ENCODE data around the gene STH. TPM values are rescaled to one million over a fixed set of nuclear protein-coding genes. Genes with fewer than 3 reads are reported as not detected.

STH gene
- total and polyA plus RNA-seq, 8 donors = 0.38 TPM; not detected in 7

DNA sequence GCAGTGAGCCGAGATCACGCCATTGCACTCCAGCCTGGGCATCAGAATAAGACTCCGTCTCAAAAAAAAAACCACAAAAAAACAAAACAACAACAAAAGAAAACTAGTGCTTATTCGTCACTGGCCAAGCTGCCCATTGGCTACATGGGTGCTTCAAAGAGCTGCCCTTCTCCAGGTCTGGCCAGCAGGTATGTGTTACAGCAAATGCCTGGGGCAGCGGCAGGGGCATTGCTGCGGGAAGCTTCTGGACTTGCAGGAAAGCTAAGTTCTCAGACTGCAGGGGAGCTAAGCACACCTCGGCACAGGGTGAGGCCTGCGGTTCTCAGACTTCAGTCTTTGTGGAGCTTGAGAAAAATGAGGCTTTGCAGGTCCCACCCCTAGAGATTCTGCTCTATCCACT, 4.1 kb upstream of the STH start:
- no peaks in the 10 kb centered on the region for H3K4me1 ChIP-seq
- TF ChIP-seq, protein P1, sequence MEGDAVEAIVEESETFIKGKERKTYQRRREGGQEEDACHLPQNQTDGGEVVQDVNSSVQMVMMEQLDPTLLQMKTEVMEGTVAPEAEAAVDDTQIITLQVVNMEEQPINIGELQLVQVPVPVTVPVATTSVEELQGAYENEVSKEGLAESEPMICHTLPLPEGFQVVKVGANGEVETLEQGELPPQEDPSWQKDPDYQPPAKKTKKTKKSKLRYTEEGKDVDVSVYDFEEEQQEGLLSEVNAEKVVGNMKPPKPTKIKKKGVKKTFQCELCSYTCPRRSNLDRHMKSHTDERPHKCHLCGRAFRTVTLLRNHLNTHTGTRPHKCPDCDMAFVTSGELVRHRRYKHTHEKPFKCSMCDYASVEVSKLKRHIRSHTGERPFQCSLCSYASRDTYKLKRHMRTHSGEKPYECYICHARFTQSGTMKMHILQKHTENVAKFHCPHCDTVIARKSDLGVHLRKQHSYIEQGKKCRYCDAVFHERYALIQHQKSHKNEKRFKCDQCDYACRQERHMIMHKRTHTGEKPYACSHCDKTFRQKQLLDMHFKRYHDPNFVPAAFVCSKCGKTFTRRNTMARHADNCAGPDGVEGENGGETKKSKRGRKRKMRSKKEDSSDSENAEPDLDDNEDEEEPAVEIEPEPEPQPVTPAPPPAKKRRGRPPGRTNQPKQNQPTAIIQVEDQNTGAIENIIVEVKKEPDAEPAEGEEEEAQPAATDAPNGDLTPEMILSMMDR (IDR thresholded peaks at IDR 0.05) = no peak
- no peaks in the 10 kb centered on the region for H3K9me3 ChIP-seq
- no peak for DNase-seq
- no peak for ATAC-seq
- H3K27ac ChIP-seq = no peak overlapping the region
- intact Hi-C loops (cut with DNase I) = no loop called here
- no peak overlapping the region for H3K4me3 ChIP-seq
- H3K36me3 ChIP-seq = no peaks in the 10 kb centered on the region
- H3K27me3 ChIP-seq = no peaks in the 10 kb centered on the region

DNA sequence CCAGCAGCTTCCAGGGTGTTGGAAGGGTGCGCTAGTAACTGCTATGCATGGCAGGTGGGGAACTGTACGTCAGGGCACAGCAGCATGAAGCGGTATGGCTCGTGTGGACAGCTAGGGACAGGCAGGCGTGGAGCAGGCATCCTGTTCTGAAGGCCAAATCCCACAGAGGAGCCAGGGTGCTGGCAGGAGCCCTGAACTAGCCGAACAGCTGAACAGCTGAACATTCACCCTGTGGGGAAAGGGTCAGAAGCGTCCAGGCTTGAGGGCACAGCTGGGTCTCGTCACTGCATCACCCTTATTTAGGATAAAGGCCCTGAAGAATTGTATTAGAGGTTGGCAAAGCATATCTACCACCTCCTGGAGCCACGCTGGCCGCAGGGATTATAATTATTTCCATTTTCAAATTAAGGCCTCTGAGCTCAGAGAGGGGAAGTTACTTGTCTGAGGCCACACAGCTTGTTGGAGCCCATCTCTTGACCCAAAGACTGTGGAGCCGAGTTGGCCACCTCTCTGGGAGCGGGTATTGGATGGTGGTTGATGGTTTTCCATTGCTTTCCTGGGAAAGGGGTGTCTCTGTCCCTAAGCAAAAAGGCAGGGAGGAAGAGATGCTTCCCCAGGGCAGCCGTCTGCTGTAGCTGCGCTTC, 3.3 kb upstream of the STH start:
- ATAC-seq (no peak), DNase-seq (peak in 2 of 4 donors; percentile 22 to 55)
- Histone ChIP-seq H3K4me3 (no peak overlapping the region), H3K36me3 (no peaks in the 10 kb centered on the region), H3K27me3 (no peaks in the 10 kb centered on the region), H3K27ac (no peak overlapping the region), H3K4me1 (no peaks in the 10 kb centered on the region), H3K9me3 (no peaks in the 10 kb centered on the region)
- TF ChIP-seq, protein P1 (IDR thresholded peaks at IDR 0.05) = no peak
- intact Hi-C loops (cut with DNase I) = no loop called here

DNA sequence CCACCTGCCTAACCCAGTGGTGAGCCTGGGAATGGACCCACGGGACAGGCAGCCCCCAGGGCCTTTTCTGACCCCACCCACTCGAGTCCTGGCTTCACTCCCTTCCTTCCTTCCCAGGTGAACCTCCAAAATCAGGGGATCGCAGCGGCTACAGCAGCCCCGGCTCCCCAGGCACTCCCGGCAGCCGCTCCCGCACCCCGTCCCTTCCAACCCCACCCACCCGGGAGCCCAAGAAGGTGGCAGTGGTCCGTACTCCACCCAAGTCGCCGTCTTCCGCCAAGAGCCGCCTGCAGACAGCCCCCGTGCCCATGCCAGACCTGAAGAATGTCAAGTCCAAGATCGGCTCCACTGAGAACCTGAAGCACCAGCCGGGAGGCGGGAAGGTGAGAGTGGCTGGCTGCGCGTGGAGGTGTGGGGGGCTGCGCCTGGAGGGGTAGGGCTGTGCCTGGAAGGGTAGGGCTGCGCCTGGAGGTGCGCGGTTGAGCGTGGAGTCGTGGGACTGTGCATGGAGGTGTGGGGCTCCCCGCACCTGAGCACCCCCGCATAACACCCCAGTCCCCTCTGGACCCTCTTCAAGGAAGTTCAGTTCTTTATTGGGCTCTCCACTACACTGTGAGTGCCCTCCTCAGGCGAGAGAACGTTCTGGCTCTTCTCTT, 2.6 kb upstream of the STH start:
- no peaks in the 10 kb centered on the region for H3K36me3 ChIP-seq
- no peaks in the 10 kb centered on the region for H3K9me3 ChIP-seq
- DNase-seq (no peak), ATAC-seq (no peak)
- intact Hi-C loops (cut with DNase I) = no loop called here
- H3K4me1 ChIP-seq = no peaks in the 10 kb centered on the region
- no peak overlapping the region for H3K27ac ChIP-seq
- TF ChIP-seq, protein P1 (IDR thresholded peaks at IDR 0.05) = no peak
- no peaks in the 10 kb centered on the region for H3K27me3 ChIP-seq
- no peak overlapping the region for H3K4me3 ChIP-seq

DNA sequence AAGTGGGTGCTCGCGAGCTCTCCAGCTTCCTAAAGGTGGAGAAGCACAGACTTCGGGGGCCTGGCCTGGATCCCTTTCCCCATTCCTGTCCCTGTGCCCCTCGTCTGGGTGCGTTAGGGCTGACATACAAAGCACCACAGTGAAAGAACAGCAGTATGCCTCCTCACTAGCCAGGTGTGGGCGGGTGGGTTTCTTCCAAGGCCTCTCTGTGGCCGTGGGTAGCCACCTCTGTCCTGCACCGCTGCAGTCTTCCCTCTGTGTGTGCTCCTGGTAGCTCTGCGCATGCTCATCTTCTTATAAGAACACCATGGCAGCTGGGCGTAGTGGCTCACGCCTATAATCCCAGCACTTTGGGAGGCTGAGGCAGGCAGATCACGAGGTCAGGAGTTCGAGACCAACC, 1.9 kb upstream of the STH start:
- intact Hi-C loops (cut with DNase I) = no loop called here
- no peak overlapping the region for H3K27ac ChIP-seq
- no peak for ATAC-seq
- no peaks in the 10 kb centered on the region for H3K36me3 ChIP-seq
- no peaks in the 10 kb centered on the region for H3K9me3 ChIP-seq
- H3K4me3 ChIP-seq = no peak overlapping the region
- no peak for DNase-seq
- TF ChIP-seq, protein P1 (IDR thresholded peaks at IDR 0.05) = no peak
- H3K27me3 ChIP-seq = no peaks in the 10 kb centered on the region
- H3K4me1 ChIP-seq = no peaks in the 10 kb centered on the region

DNA sequence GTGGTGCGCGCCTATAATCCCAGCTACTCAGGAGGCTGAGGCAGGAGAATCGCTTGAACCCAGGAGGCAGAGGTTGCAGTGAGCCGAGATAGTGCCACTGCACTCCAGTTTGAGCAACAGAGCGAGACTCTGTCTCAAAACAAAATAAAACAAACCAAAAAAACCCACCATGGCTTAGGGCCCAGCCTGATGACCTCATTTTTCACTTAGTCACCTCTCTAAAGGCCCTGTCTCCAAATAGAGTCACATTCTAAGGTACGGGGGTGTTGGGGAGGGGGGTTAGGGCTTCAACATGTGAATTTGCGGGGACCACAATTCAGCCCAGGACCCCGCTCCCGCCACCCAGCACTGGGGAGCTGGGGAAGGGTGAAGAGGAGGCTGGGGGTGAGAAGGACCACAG, 1.4 kb upstream of the STH start:
- intact Hi-C loops (cut with DNase I) = no loop called here
- H3K4me1 ChIP-seq = no peaks in the 10 kb centered on the region
- TF ChIP-seq, protein P1 (IDR thresholded peaks at IDR 0.05) = no peak

More for the DNA sequence above, 1.4 kb upstream of the STH start:
- Histone ChIP-seq H3K27ac (no peak overlapping the region), H3K27me3 (no peaks in the 10 kb centered on the region), H3K4me3 (no peak overlapping the region), H3K36me3 (no peaks in the 10 kb centered on the region), H3K9me3 (no peaks in the 10 kb centered on the region)
- DNase-seq (no peak), ATAC-seq (no peak)
